ENCODE measurements around the gene SAP30BP. TPM values are rescaled to one million over a fixed set of nuclear protein-coding genes. Genes with fewer than 3 reads are reported as not detected.

SAP30BP gene
- total and polyA plus RNA-seq, 10 of the 15 experiments (the other 5 are each of a cell fraction or from before 2014, with no cell fraction given) = 57.9 to 166 (median 94.5) TPM

- no peak overlapping the region for H3K4me2 ChIP-seq (ENCODE audit: control insufficient read depth, insufficient read depth)
- DNase-seq (ENCODE audit: low read depth, low spot score) (no peak), FAIRE-seq (peak; percentile 18), ATAC-seq (no peak)
- no TSS peak for BruUV-seq (replicated peaks)
- 91% methylated on average over 7 of the region's 7 CpGs for WGBS (ENCODE audit: insufficient coverage, insufficient replicate concordance, low lambda C conversion rate, missing lambda C conversion rate)
- POLR2A ChIA-PET = no interaction called here
- in situ Hi-C loops (cut with MboI) (no loop called here), intact Hi-C loops (cut with micrococcal nuclease; ENCODE audit: unreplicated experiment) (no loop called here)
- peaks cover 3 to 6% of the 10 kb centered on the region in 2 experiments; a peak in 3 of 4 replicates for H3K36me3 ChIP-seq (ENCODE audit: control insufficient read depth in 2 of 2, insufficient read depth in 2 of 2, low read length in 1 of 2)
- H3K27ac ChIP-seq (ENCODE audit: control insufficient read depth, insufficient read depth) = no peak overlapping the region
- H3K9ac ChIP-seq (ENCODE audit: control insufficient read depth, insufficient read depth, low read length) = no peak overlapping the region
- H4K20me1 ChIP-seq (ENCODE audit: control insufficient read depth, insufficient read depth) = no peaks in the 10 kb centered on the region
- H3K79me2 ChIP-seq (ENCODE audit: control insufficient read depth, insufficient read depth, low read length) = no peaks in the 10 kb centered on the region
- no peaks in the 10 kb centered on the region for H3K9me3 ChIP-seq (replicated peaks; ENCODE audit: control insufficient read depth, insufficient read depth, low read length)
- RAD21 ChIA-PET (ENCODE audit: unreplicated experiment) = interaction anchor here (0.8 kb wide), 1 partner anchor 106 kb away, joined by 4 read pairs; no protein-coding TSS in a partner anchor
- no peak overlapping the region for H2AFZ ChIP-seq (ENCODE audit: control insufficient read depth, low read depth, low read length)
- peaks cover 14% of the 10 kb centered on the region for H3K4me1 ChIP-seq (ENCODE audit: control insufficient read depth, insufficient read depth, low read length)
- no peaks in the 10 kb centered on the region for H3K27me3 ChIP-seq (replicated peaks in 1 of 2; ENCODE audit: control insufficient read depth in 2 of 2, insufficient read depth in 2 of 2, low read length in 1 of 2)
- TF ChIP-seq BCL3 (IDR thresholded peaks at IDR 0.05; ENCODE audit: borderline replicate concordance, insufficient read depth, low read depth, low read length, poor library complexity, severe bottlenecking) = no peak
- TF ChIP-seq IKZF2 (IDR thresholded peaks at IDR 0.05) = 0 out of 4 replicates have a peak, but pooled peaks of 1 of the 2 experiments have one; percentile 9
- TF ChIP-seq TARDBP (IDR thresholded peaks at IDR 0.05; ENCODE audit: borderline replicate concordance) = no peak
- no peak for TF ChIP-seq HDAC2 (IDR thresholded peaks at IDR 0.05)
- no peak for TF ChIP-seq FOS (IDR thresholded peaks at IDR 0.05; ENCODE audit: borderline replicate concordance, extremely low read depth, insufficient read length)
- TF ChIP-seq RBBP5 (conservative IDR thresholded peaks at IDR 0.05) = no peak
- CTCF ChIA-PET = interaction anchor here (0.6 to 10.0 kb wide), 4 partner anchors 8 to 105 kb away, joined by 3 to 89 read pairs (median 13); partner anchors contain the start of gene SMIM5
- SMC1A ChIA-PET (ENCODE audit: uncharacterized antibody, unreplicated experiment) = interaction anchor here (0.8 to 2.1 kb wide), 2 partner anchors 9 to 143 kb away, joined by 3 to 7 read pairs; partner anchors contain the start of gene SMIM5
- no peak overlapping the region for H3K4me3 ChIP-seq
Measured at GRCh38 chr17:75642182-75642783, 24.9 kb upstream of the SAP30BP start.
